NCI-H446 treated with DMSO at 0.1 percent for 48 hours (cell line): Measurements from ENCODE around the gene LMCD1.

ENCODE experiments used
- DNase-seq: peaks from one replicate; lab custom pipeline; 2025; lab: John Stamatoyannopoulos, UW

The LMCD1 gene

GRCh38 chr3:8484409-8485140 is 17.0 kb upstream of the LMCD1 start:
- DNase-seq: no peak

DNA sequence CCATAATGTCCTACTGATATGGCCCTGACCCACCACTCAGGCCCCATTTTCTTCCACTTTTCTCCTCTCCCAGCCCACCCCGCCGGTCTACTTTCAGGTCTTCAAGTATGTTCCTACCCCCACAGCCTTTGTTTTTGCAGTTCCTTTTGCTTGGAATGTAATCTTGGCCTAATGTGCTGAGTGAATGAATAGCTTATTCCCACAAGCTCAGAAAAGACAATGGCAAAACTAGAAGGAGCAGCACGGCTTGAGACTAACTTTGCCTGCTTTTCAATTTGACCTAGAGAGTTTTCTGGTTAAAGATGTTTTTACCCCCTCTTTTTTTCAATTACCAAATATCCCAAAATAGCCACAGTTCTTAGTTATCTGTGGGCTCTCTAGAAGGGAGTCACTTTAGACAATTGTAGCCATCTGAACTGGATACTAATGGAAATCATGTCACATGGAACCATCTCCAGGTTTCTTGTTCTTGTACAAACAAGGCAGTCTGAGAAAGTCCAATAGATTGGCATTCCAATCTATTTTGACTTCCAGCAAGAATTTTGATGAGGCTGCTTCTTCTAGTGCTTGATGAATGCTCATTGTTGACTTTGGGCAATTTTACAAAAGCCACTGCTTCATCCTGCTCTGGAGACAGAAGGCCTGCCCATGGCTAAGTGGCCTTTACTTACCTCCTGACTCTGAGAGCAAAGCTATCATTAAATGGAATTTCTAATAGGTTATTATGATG is 16.3 kb upstream of the LMCD1 start:
- no peak for DNase-seq

DNA sequence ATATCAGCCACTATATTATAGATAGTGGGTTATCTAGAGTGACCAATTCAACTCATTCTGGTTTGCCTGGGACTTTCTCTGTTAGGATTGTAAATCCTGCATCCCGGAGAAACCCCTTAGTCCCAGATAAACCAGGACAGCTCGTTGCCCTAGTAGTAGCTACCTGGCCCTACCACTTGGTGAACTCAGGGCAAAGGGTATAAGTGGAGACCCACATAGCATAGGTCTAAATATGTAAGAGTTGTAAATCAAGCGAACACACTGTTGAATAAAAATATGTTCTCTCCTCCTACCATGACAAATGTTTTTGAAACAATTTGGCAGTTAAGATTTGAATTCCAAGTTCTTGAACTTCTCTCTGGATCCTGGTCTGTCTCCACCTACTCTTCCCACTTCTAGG is 15.7 kb upstream of the LMCD1 start:
- no peak for DNase-seq

DNA sequence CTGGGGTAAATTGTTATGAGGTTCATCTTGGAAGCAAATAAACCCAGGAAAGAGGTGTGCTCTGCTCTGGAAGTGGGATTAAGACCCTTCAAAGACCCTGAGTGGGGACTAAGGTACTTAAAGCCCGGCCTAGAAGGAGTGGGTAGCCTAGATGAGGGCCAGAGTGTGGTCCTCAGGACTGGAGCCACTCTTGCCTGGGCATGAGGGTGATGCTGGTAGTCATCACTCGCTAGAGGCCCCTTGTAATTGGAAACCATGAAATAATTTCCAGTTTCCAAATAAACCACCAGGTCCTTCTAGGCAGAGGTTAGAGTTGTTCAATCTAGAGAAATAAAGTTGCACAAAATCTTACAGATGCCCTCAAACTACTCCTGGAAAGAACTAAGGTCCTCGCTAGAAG is 15.2 kb upstream of the LMCD1 start:
- DNase-seq: no peak

- no peak for DNase-seq
These were observed 14.7 kb upstream of the LMCD1 start for GRCh38 chr3:8486936-8487335.

DNA sequence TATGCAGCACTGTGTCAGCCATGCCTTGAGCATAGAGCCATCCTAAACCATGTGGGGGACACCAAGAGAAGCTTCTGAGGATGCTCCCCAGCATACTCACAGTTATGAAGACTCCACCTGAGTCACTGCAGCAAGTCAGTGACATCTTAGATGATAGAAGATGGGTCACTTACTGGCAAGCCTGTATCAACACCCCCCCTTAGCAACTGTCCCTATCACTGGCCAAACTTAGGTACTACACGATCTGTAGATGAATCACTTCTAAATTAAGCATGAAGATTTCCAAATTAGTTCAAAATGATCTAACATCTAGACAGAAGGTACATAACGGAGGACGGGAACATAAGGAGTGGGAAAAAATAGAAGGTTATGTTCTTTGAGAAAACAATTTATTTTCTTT is 13.2 kb upstream of the LMCD1 start:
- no peak for DNase-seq

DNA sequence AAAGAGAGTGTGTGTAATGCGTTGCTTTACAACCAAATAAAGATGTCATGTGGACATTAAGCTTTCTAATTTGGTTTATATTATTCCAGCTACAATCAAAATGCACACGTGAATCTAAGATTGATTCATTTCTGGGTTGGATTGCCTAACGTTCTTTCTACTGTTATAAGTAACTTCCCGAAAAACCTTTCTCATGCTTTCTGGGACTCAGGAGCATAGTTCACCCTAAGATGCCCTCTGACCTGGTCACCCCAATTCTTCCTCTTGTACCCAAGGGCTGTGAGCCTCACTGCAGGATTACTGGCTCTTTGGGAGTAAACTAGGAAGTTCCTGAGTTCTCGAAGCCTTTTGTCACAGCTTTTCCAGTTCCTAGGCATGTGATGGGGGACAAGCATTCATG is 12.7 kb upstream of the LMCD1 start:
- no peak for DNase-seq

GRCh38 chr3:8489278-8489792 is 12.3 kb upstream of the LMCD1 start:
- no peak for DNase-seq

GRCh38 chr3:8490079-8490552 is 11.5 kb upstream of the LMCD1 start:
- DNase-seq: no peak

- DNase-seq: no peak
These were observed 10.1 kb upstream of the LMCD1 start for GRCh38 chr3:8491271-8492144.

- no peak for DNase-seq
These were observed 8.7 kb upstream of the LMCD1 start for GRCh38 chr3:8492744-8493511.

- DNase-seq: no peak
These were observed 7.9 kb upstream of the LMCD1 start for GRCh38 chr3:8493744-8494143.

DNA sequence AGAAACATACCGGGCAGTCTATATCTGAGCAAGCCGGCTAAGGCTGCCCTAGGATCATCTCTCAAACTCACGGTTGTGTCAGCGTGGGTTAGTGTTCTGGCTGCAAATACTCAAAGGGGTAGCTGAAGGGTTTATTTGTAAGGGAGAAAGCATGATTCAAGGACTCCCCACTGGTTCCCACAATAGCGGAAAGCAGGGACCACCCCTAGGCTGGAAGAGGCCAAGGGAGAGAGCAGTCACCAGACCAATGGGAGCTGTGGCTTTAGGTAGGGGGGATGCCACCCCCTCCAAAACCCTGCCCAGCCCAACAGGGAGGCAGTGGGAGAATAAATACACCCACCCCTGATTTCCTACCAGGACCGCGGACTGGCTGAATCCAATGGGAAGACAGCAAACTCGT is 7.3 kb upstream of the LMCD1 start:
- no peak for DNase-seq

GRCh38 chr3:8497582-8497981 is 4.0 kb upstream of the LMCD1 start:
- no peak for DNase-seq

DNA sequence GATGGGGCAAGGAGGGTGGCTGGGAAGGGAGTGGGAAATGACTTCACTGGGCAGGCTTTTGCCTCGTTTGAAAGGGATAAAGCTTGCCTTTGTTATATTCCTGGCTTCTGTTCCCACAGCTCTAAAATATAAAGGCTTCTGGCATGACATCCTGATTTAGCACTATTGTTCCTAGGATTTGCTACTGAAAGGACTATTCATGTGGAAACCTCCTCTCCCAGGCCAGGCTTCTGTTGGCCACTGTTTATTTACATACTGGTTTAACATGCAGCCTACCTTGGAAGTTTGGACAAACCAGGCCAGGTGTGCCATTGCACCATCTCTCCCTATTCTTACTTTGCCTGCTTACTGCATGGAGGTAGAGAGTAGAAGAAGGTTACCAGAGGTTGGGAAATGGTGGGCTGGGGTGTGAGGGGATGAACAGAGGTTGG is 2.4 kb upstream of the LMCD1 start:
- no peak for DNase-seq

DNA sequence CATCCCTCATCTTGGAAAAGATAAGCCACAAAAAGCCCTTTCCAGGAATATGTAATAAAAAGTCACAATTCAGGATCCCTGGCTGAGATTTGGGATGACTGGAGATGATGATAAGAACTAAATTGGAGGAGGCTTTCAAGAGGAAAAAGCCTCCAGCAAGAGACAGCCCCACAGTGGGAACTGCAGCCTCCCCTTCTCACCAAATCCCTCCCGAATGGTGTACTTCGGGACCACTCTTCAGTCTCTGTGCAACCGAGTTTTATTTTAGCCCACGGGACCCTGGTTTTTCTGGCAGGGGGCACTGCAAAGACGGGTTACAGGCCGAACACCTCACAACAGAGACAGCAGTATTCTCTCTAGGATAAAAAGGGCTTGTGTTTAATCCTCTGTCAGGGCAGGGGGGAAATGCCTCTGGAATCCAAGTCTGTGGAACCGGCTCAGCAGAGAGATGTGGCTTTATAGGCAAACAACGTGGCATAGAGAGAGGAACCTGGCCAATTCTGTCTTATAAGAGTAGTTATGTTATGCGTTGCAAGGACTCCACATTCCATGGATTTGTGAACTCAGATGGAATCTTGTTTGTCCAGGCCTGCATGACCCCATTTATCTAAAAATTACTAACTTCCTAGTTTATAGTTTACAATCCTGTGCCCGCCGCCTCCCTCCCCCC is 1.2 kb upstream of the LMCD1 start:
- DNase-seq: no peak

DNA sequence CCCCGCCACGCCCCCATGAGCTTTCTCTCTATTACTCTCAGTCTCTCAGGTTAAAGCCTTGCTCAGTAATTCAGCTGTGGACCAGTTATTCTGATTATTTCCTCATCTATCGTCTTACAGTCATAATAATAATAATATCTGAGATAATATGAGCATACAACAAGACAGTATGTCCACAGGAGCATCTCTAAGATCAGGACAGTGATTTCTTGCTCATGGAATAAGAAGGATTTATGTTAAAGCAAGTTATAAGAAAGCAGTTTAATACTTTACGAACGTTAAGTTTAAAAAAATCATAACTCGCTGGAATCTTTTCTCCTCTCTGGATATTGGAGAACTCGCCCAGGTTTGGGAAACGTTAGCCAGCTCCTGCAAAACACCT is 643 bp upstream of the LMCD1 start:
- DNase-seq: no peak

DNA sequence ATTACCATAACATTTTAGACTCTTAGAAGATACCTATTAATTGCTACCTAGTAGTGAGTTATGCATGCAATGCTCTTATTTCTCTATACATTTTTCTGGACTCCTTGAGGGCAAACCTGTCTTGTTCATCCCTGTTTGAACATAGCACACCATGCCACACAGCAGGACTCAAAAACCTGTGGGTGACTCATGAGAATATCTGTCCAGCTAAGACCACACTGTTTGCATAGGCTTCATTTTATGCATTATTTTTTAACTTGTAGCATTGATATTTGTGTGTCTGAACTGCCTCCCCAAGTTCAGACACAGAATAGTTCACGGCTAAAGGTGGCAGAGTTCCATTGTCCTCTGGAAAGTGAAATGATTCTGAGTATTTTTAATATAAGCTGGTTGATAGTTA is 1.8 kb downstream of the LMCD1 start:
- DNase-seq: no peak

DNA sequence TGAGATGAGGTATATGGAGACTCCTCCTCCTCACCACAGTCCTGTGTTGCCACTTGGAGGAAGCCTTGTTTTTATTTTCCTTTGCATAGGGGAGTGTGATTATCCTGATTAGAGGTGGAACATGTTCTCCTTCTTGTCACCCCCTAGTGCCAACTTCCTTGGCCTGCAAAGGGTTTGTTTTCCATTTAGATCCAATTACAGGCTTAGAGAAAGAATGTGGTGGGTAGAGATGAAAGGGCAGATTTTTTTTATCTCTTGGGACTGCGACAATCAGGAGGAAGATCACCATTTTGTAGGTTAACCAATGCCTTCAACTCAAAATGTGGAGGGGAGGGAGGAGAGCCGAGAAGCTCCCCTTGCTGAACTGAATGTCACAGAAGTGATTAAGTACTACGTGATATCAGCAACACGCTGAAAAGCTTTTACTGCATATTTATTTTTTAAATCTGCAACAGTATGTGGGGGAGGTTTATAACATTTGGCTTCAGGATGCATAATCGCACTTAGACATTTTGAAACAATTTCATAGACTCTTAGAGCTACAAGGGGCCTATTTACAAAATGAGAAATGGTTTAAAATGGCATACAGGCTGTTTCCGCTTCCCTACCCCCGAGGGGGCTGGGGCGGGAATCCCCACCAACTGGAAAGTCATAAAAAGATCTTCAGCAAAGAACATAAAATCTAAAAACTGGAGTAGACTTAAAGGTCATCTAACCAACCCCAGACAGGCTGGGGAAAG is 2.4 kb downstream of the LMCD1 start:
- DNase-seq: no peak

DNA sequence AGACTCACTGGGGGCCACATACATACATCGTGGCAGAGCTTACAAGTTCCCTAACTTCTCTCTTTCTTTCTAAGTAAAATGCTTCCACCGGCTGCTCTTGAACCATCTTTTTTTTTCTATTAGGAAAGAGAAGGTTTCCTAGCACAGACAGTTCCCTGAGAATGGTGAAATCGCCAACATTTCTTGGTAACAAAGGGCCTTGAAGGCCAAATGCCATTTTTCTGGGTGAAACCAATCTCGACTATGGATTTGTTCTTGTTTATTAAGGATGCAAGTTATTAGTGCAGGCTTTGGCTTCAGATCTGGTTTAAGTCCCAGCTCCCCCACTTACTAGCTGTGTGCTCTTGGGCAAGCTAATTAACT is 3.0 kb downstream of the LMCD1 start:
- DNase-seq: no peak

- DNase-seq: no peak
These were observed 4.0 kb downstream of the LMCD1 start for GRCh38 chr3:8505621-8506020.
